H9 (cell line): Measurements from ENCODE around the gene IFT52. TPM values are rescaled to one million over a fixed set of nuclear protein-coding genes. Genes with fewer than 3 reads are reported as not detected.

Experiments used
- DNase-seq: peaks from one replicate; pipeline ENCODE4 v3.0.0-alpha.2; 2017
- H2AFZ ChIP-seq: one replicate; pipeline ENCODE4 v1.6.1; 2013; ENCODE audit warnings: mild to moderate bottlenecking, low read length, control low read depth, moderate library complexity
- H2AK5ac ChIP-seq: 2 replicates; pipeline ENCODE4 v1.6.1; 2013; ENCODE audit warnings: low read length, control low read depth, mixed read lengths; ENCODE audit not compliant: insufficient read length
- H2BK120ac ChIP-seq: one replicate; pipeline ENCODE4 v1.6.1; 2013; ENCODE audit warnings: low read depth, mild to moderate bottlenecking, low read length, control low read depth, inconsistent platforms; ENCODE audit not compliant: poor library complexity, severe bottlenecking
- H2BK12ac ChIP-seq: 2 replicates; pipeline ENCODE4 v1.6.1; 2013; ENCODE audit warnings: low read length, control low read depth, mixed read lengths, low read depth; ENCODE audit not compliant: insufficient read length
- H2BK15ac ChIP-seq: 2 replicates; pipeline ENCODE4 v1.6.1; 2013; ENCODE audit warnings: low read depth, low read length, control low read depth
- H2BK20ac ChIP-seq: one replicate; pipeline ENCODE4 v1.6.1; 2013; ENCODE audit warnings: low read depth, mild to moderate bottlenecking, low read length, control low read depth, inconsistent platforms; ENCODE audit not compliant: poor library complexity, severe bottlenecking
- H2BK5ac ChIP-seq: 2 replicates; pipeline ENCODE4 v1.6.1; 2013; ENCODE audit warnings: low read length, control low read depth, mixed read lengths; ENCODE audit not compliant: insufficient read length
- H3K14ac ChIP-seq: 2 replicates; pipeline ENCODE4 v1.6.1; 2013; ENCODE audit warnings: low read length, control low read depth; ENCODE audit not compliant: insufficient read depth
- H3K18ac ChIP-seq: 2 replicates; pipeline ENCODE4 v1.6.1; 2013; ENCODE audit warnings: low read depth, mild to moderate bottlenecking, mixed read lengths, low read length, control low read depth; ENCODE audit not compliant: insufficient read length
- H3K23ac ChIP-seq: 2 replicates; pipeline ENCODE4 v1.6.1; 2013; ENCODE audit warnings: low read length, control low read depth, mixed read lengths, low read depth; ENCODE audit not compliant: insufficient read length
- H3K23me2 ChIP-seq: 2 replicates; pipeline ENCODE4 v1.6.1; 2013; ENCODE audit warnings: low read depth, mild to moderate bottlenecking, mixed read lengths, low read length, control low read depth; ENCODE audit not compliant: insufficient read length, poor library complexity, severe bottlenecking
- H3K27ac ChIP-seq: 2 replicates; pipeline ENCODE4 v1.5.1; 2013; ENCODE audit warnings: low read length, control low read depth, mixed read lengths, low read depth; ENCODE audit not compliant: insufficient read length
- H3K27me3 ChIP-seq: 2 replicates; pipeline ENCODE4 v1.6.1; 2013; ENCODE audit warnings: low read length, control low read depth, inconsistent platforms; ENCODE audit not compliant: insufficient read depth
- H3K4ac ChIP-seq: 2 replicates; pipeline ENCODE4 v1.6.1; 2013; ENCODE audit warnings: low read depth, mild to moderate bottlenecking, control low read depth, inconsistent platforms, low read length, moderate library complexity
- H3K4me1 ChIP-seq: 2 replicates; pipeline ENCODE4 v1.6.1; 2013; ENCODE audit warnings: low read length, control low read depth, inconsistent platforms; ENCODE audit not compliant: insufficient read depth
- H3K4me2 ChIP-seq: 2 replicates; pipeline ENCODE4 v1.6.1; 2013; ENCODE audit warnings: low read length, control low read depth, mixed read lengths; ENCODE audit not compliant: insufficient read length, insufficient read depth
- H3K56ac ChIP-seq: 2 replicates; pipeline ENCODE4 v1.6.1; 2013; ENCODE audit warnings: low read depth, mild to moderate bottlenecking, mixed read lengths, low read length, control low read depth; ENCODE audit not compliant: insufficient read length
- H3K79me1 ChIP-seq: 2 replicates; pipeline ENCODE4 v1.6.1; 2013; ENCODE audit warnings: low read depth, mild to moderate bottlenecking, moderate library complexity, low read length, control low read depth, inconsistent platforms; ENCODE audit not compliant: insufficient read depth, poor library complexity, severe bottlenecking
- H3K79me2 ChIP-seq: 2 replicates; pipeline ENCODE4 v1.6.1; 2013; ENCODE audit warnings: low read length, control low read depth, inconsistent platforms; ENCODE audit not compliant: insufficient read depth
- H3K9ac ChIP-seq: 2 replicates; pipeline ENCODE4 v1.6.1; 2013; ENCODE audit warnings: low read length, control low read depth, mixed read lengths; ENCODE audit not compliant: insufficient read length; ENCODE audit errors: extremely low read depth
- H3K9me3 ChIP-seq: one replicate; pipeline ENCODE4 v1.6.1; 2013; ENCODE audit warnings: low read depth, low read length, inconsistent platforms; ENCODE audit not compliant: control insufficient read depth
- H3T11ph ChIP-seq: one replicate; pipeline ENCODE4 v1.6.1; 2013; ENCODE audit warnings: mild to moderate bottlenecking, low read length, control low read depth, inconsistent platforms
- H4K20me1 ChIP-seq: one replicate; pipeline ENCODE4 v1.6.1; 2013; ENCODE audit not compliant: control insufficient read depth, insufficient read length, insufficient read depth
- H4K5ac ChIP-seq: 2 replicates; pipeline ENCODE4 v1.6.1; 2013; ENCODE audit warnings: low read depth, mild to moderate bottlenecking, mixed read lengths, low read length, control low read depth; ENCODE audit not compliant: insufficient read length
- H4K8ac ChIP-seq: replicated peaks from 2 replicates; pipeline ENCODE4 v1.6.1; 2013; ENCODE audit warnings: low read length, control low read depth, mixed read lengths, low read depth; ENCODE audit not compliant: insufficient read length
- H4K91ac ChIP-seq: 2 replicates; pipeline ENCODE4 v1.6.1; 2013; ENCODE audit warnings: low read depth, mild to moderate bottlenecking, moderate library complexity, mixed read lengths, low read length, control low read depth; ENCODE audit not compliant: insufficient read length
- H3K27ac Mint-ChIP-seq, 3 experiments: 2 replicates in 2 of 3; 3 replicates in 1 of 3; pipeline ENCODE4 v1.8.0; 2020 to 2021; ENCODE audit warnings: mixed read lengths in 3 of 3, mild to moderate bottlenecking in 1 of 3, moderate library complexity in 1 of 3
- H3K27me3 Mint-ChIP-seq: 2 replicates; pipeline ENCODE4 v1.8.0; 2021; ENCODE audit warnings: low read depth, mild to moderate bottlenecking, moderate library complexity, mixed read lengths
- H3K36me3 Mint-ChIP-seq, 3 experiments: 2 replicates in 2 of 3; 3 replicates in 1 of 3; pipeline ENCODE4 v1.8.0; 2020 to 2021; ENCODE audit warnings: low read depth in 3 of 3, mixed read lengths in 3 of 3; ENCODE audit not compliant: insufficient read depth in 1 of 3
- H3K4me1 Mint-ChIP-seq, 2 experiments: 2 replicates each; pipeline ENCODE4 v1.8.0; 2020; ENCODE audit warnings: mixed read lengths in 2 of 2
- H3K4me3 Mint-ChIP-seq, 2 experiments: 2 replicates in 1 of 2; 3 replicates in 1 of 2; pipeline ENCODE4 v1.8.0; 2020 to 2021; ENCODE audit warnings: mild to moderate bottlenecking in 2 of 2, mixed read lengths in 2 of 2, moderate library complexity in 1 of 2
- H3K9me3 Mint-ChIP-seq, 2 experiments: 2 replicates in 1 of 2; 3 replicates in 1 of 2; pipeline ENCODE4 v1.8.0; 2020; ENCODE audit warnings: mild to moderate bottlenecking in 2 of 2, mixed read lengths in 2 of 2, moderate library complexity in 1 of 2
- WGBS: extraction: QIAGEN DNeasy Blood & Tissue Kit; methylation state at CpG from one replicate; pipeline ENCODE4 v1.1.7; 2013; ENCODE audit warnings: missing lambda C conversion rate, low lambda C conversion rate, mixed read lengths; ENCODE audit not compliant: insufficient read length; ENCODE audit errors: extremely low coverage; 5-methylcytosine and 5-hydroxymethylcytosine counted together
- total RNA-seq: library from RNA; stranded (reverse); gene quantifications from 2 replicates; pipeline ENCODE4 v1.2.1, GENCODE V29; 2021
- TF ChIP-seq, protein P1 (sequence below): fragments of 200-600 bp; sonication (generic); conservative IDR thresholded peaks from 3 replicates; pipeline ENCODE4 v1.8.0; 2021; ENCODE audit warnings: antibody characterized with exemption, mild to moderate bottlenecking

The IFT52 gene
- total RNA-seq, 1 experiment from 2014 or later, result 44.5 TPM

DNA sequence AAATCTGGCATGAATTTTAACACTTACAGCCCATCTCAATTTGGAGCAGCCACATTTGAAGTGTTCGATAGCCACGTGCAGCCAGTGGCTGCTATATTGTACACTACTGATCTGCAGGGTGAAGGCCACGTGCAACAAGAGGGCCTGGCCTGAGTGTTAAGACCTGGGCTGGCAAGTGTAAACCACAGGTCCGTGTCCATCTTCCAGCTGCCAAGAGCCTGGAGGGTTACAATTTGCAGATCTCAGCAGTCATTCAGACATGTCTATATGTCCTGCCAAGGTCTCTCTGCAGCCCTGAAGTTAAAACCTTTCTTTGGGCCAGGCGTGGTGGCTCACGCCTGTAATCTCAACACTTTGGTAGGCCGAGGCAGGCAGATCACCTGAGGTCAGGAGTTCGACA lies 17.8 kb upstream of the IFT52 start:
- no peak overlapping the region for H2AK5ac ChIP-seq
- no peak overlapping the region for H3K4me2 ChIP-seq

More for the DNA sequence above, 17.8 kb upstream of the IFT52 start:
- Histone ChIP-seq H3K27ac (no peak overlapping the region), H3K27me3 (no peaks in the 10 kb centered on the region), H3K18ac (no peak overlapping the region), H3K56ac (no peak overlapping the region), H3K9ac (no peak overlapping the region), H2BK120ac (no peak overlapping the region), H3K4me1 (no peaks in the 10 kb centered on the region), H4K20me1 (no peaks in the 10 kb centered on the region), H3K9me3 (no peaks in the 10 kb centered on the region), H3K79me2 (no peaks in the 10 kb centered on the region), H2BK5ac (no peak overlapping the region), H3T11ph (no peak overlapping the region), H2BK20ac (no peak overlapping the region), H3K23ac (no peak overlapping the region), H4K5ac (no peak overlapping the region), H2BK15ac (no peak overlapping the region), H4K91ac (no peak overlapping the region), H3K4ac (no peak overlapping the region), H2BK12ac (no peak overlapping the region), H3K79me1 (no peaks in the 10 kb centered on the region), H2AFZ (no peak overlapping the region), H3K23me2 (no peaks in the 10 kb centered on the region), H3K14ac (no peak overlapping the region), H4K8ac (no peak overlapping the region)
- no peaks in the 10 kb centered on the region for H3K27me3 Mint-ChIP-seq
- H3K27ac Mint-ChIP-seq, result no peak overlapping the region
- peaks cover 3% of the 10 kb centered on the region in 2 experiments; a peak in 3 of 4 replicates for H3K4me1 Mint-ChIP-seq
- H3K4me3 Mint-ChIP-seq, result no peak overlapping the region
- WGBS, result no CpG with 5 or more reads among the region's 8 CpGs
- H3K36me3 Mint-ChIP-seq, result no peaks in the 10 kb centered on the region
- H3K9me3 Mint-ChIP-seq, result no peaks in the 10 kb centered on the region
- DNase-seq, result no peak
- TF ChIP-seq, protein P1, sequence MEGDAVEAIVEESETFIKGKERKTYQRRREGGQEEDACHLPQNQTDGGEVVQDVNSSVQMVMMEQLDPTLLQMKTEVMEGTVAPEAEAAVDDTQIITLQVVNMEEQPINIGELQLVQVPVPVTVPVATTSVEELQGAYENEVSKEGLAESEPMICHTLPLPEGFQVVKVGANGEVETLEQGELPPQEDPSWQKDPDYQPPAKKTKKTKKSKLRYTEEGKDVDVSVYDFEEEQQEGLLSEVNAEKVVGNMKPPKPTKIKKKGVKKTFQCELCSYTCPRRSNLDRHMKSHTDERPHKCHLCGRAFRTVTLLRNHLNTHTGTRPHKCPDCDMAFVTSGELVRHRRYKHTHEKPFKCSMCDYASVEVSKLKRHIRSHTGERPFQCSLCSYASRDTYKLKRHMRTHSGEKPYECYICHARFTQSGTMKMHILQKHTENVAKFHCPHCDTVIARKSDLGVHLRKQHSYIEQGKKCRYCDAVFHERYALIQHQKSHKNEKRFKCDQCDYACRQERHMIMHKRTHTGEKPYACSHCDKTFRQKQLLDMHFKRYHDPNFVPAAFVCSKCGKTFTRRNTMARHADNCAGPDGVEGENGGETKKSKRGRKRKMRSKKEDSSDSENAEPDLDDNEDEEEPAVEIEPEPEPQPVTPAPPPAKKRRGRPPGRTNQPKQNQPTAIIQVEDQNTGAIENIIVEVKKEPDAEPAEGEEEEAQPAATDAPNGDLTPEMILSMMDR, result no peak
